GM10266 (cell line): ENCODE results near the gene PCDHA7.
"Not testable (repeated sequence)": the region's sequence is repeated elsewhere in the genome, so short reads cannot be mapped to it uniquely, and the experiment has no call there.

Experiments
- DNase-seq: peaks from one replicate; pipeline ENCODE4 v3.0.0; 2012; ENCODE audit errors: extremely low spot score
- TF ChIP-seq, protein P1 (sequence below): IDR thresholded peaks from 2 replicates; pipeline ENCODE4 v1.5.1; 2012; ENCODE audit warnings: mild to moderate bottlenecking, low read depth; ENCODE audit not compliant: control insufficient read depth, insufficient read depth; ENCODE audit errors: missing control alignments

Gene PCDHA7

DNA sequence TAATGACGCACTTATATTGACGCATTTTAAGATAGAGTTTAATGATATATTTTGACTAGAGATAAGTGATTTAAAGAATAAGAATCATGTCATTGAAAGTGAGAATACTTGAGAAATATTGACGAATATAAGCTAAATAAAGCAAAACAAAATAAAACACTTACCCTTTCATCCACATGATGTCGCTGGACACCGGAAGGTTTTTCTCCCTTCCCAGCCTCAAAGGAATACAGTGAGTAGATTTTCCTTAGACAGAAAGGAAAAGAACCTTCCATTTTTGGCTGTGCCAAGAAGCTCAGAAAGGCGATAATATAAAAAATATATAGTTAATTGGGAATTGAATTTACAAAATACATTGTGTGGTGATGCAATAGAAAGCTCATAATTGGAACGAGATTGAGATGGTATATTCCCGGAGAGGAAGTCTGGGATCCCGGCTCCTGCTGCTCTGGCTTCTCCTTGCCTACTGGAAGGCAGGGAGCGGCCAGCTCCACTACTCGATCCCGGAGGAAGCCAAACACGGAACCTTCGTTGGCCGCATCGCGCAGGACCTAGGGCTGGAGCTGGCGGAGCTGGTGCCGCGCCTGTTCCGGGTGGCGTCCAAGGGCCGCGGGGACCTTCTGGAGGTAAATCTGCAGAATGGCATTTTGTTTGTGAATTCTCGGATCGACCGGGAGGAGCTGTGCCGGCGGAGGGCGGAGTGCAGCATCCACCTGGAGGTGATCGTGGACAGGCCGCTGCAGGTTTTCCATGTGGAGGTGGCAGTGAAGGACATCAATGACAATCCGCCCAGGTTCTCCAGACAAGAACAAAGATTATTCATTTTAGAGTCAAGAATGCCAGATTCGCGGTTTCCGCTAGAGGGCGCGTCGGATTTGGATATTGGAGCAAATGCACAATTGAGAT, 12.4 kb upstream of the PCDHA7 start, which contains the start of gene PCDHA5:
Gene PCDHA5 (plus strand): TSS at position 239 of the 906 bp plus-strand sequence.
- DNase-seq: no peak
- TF ChIP-seq, protein P1, sequence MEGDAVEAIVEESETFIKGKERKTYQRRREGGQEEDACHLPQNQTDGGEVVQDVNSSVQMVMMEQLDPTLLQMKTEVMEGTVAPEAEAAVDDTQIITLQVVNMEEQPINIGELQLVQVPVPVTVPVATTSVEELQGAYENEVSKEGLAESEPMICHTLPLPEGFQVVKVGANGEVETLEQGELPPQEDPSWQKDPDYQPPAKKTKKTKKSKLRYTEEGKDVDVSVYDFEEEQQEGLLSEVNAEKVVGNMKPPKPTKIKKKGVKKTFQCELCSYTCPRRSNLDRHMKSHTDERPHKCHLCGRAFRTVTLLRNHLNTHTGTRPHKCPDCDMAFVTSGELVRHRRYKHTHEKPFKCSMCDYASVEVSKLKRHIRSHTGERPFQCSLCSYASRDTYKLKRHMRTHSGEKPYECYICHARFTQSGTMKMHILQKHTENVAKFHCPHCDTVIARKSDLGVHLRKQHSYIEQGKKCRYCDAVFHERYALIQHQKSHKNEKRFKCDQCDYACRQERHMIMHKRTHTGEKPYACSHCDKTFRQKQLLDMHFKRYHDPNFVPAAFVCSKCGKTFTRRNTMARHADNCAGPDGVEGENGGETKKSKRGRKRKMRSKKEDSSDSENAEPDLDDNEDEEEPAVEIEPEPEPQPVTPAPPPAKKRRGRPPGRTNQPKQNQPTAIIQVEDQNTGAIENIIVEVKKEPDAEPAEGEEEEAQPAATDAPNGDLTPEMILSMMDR: peak; percentile 10

DNA sequence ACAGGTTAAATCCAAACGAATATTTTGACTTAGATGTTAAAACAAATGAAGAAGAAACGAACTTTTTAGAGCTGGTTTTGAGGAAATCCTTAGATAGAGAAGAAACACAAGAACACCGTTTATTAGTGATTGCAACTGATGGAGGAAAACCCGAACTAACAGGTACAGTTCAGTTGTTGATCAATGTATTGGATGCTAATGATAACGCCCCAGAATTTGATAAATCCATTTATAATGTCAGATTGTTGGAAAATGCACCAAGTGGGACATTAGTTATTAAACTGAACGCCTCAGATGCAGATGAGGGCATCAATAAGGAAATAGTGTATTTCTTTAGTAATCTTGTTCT, 11.8 kb upstream of the PCDHA7 start:
- DNase-seq: no peak
- TF ChIP-seq, protein P1: no peak

DNA sequence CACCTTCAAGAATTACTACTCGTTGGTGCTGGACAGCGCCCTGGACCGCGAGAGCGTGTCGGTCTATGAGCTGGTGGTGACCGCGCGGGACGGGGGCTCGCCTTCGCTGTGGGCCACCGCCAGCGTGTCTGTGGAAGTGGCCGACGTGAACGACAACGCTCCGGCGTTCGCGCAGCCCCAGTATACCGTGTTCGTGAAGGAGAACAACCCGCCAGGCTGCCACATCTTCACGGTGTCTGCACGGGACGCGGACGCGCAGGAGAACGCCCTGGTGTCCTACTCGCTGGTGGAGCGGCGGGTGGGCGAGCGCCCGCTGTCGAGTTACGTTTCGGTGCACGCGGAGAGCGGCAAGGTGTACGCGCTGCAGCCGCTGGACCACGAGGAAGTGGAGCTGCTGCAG, 11.1 kb upstream of the PCDHA7 start:
- not testable (repeated sequence) for DNase-seq

GRCh38 chr5:140823475-140823874, 10.6 kb upstream of the PCDHA7 start:
- TF ChIP-seq, protein P1: no peak
- DNase-seq: no peak

GRCh38 chr5:140827704-140828361, 6.2 kb upstream of the PCDHA7 start, which contains the start of gene PCDHA6:
Gene PCDHA6 (plus strand): TSS chr5:140827960. CDS start chr5:140828092, 132 bp downstream.
- TF ChIP-seq, protein P1: no peak
- DNase-seq: no peak

- TF ChIP-seq, protein P1: no peak
- no peak for DNase-seq
These were observed 5.7 kb upstream of the PCDHA7 start for GRCh38 chr5:140828362-140828737.

GRCh38 chr5:140829511-140830501, 4.3 kb upstream of the PCDHA7 start:
- not testable (repeated sequence) for DNase-seq

DNA sequence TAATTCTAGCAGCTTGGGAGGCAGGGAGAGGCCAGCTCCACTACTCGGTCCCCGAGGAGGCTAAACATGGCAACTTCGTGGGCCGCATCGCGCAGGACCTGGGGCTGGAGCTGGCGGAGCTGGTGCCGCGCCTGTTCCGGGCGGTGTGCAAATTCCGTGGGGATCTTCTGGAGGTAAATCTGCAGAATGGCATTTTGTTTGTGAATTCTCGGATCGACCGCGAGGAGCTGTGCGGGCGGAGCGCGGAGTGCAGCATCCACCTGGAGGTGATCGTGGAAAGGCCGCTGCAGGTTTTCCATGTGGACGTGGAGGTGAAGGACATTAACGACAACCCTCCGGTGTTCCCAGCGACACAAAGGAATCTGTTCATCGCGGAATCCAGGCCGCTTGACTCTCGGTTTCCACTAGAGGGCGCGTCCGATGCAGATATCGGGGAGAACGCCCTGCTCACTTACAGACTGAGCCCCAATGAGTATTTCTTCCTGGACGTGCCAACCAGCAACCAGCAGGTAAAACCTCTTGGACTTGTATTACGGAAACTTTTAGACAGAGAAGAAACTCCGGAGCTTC, 455 bp downstream of the PCDHA7 start:
- DNase-seq: not testable (repeated sequence)
